H9 (cell line): ENCODE results near the gene CYFIP1. TPM values are rescaled to one million over a fixed set of nuclear protein-coding genes. Genes with fewer than 3 reads are reported as not detected.

ENCODE experiments used
- DNase-seq: peaks from one replicate; pipeline ENCODE4 v3.0.0-alpha.2; 2017
- H2AFZ ChIP-seq: one replicate; pipeline ENCODE4 v1.6.1; 2013; ENCODE audit warnings: mild to moderate bottlenecking, low read length, control low read depth, moderate library complexity
- H2AK5ac ChIP-seq: 2 replicates; pipeline ENCODE4 v1.6.1; 2013; ENCODE audit warnings: low read length, control low read depth, mixed read lengths; ENCODE audit not compliant: insufficient read length
- H2BK120ac ChIP-seq: one replicate; pipeline ENCODE4 v1.6.1; 2013; ENCODE audit warnings: low read depth, mild to moderate bottlenecking, low read length, control low read depth, inconsistent platforms; ENCODE audit not compliant: poor library complexity, severe bottlenecking
- H2BK12ac ChIP-seq: 2 replicates; pipeline ENCODE4 v1.6.1; 2013; ENCODE audit warnings: low read length, control low read depth, mixed read lengths, low read depth; ENCODE audit not compliant: insufficient read length
- H2BK15ac ChIP-seq: 2 replicates; pipeline ENCODE4 v1.6.1; 2013; ENCODE audit warnings: low read depth, low read length, control low read depth
- H2BK20ac ChIP-seq: one replicate; pipeline ENCODE4 v1.6.1; 2013; ENCODE audit warnings: low read depth, mild to moderate bottlenecking, low read length, control low read depth, inconsistent platforms; ENCODE audit not compliant: poor library complexity, severe bottlenecking
- H2BK5ac ChIP-seq: 2 replicates; pipeline ENCODE4 v1.6.1; 2013; ENCODE audit warnings: low read length, control low read depth, mixed read lengths; ENCODE audit not compliant: insufficient read length
- H3K14ac ChIP-seq: 2 replicates; pipeline ENCODE4 v1.6.1; 2013; ENCODE audit warnings: low read length, control low read depth; ENCODE audit not compliant: insufficient read depth
- H3K18ac ChIP-seq: 2 replicates; pipeline ENCODE4 v1.6.1; 2013; ENCODE audit warnings: low read depth, mild to moderate bottlenecking, mixed read lengths, low read length, control low read depth; ENCODE audit not compliant: insufficient read length
- H3K23ac ChIP-seq: 2 replicates; pipeline ENCODE4 v1.6.1; 2013; ENCODE audit warnings: low read length, control low read depth, mixed read lengths, low read depth; ENCODE audit not compliant: insufficient read length
- H3K23me2 ChIP-seq: 2 replicates; pipeline ENCODE4 v1.6.1; 2013; ENCODE audit warnings: low read depth, mild to moderate bottlenecking, mixed read lengths, low read length, control low read depth; ENCODE audit not compliant: insufficient read length, poor library complexity, severe bottlenecking
- H3K27ac ChIP-seq: 2 replicates; pipeline ENCODE4 v1.5.1; 2013; ENCODE audit warnings: low read length, control low read depth, mixed read lengths, low read depth; ENCODE audit not compliant: insufficient read length
- H3K27me3 ChIP-seq: 2 replicates; pipeline ENCODE4 v1.6.1; 2013; ENCODE audit warnings: low read length, control low read depth, inconsistent platforms; ENCODE audit not compliant: insufficient read depth
- H3K4ac ChIP-seq: 2 replicates; pipeline ENCODE4 v1.6.1; 2013; ENCODE audit warnings: low read depth, mild to moderate bottlenecking, control low read depth, inconsistent platforms, low read length, moderate library complexity
- H3K4me1 ChIP-seq: 2 replicates; pipeline ENCODE4 v1.6.1; 2013; ENCODE audit warnings: low read length, control low read depth, inconsistent platforms; ENCODE audit not compliant: insufficient read depth
- H3K4me2 ChIP-seq: 2 replicates; pipeline ENCODE4 v1.6.1; 2013; ENCODE audit warnings: low read length, control low read depth, mixed read lengths; ENCODE audit not compliant: insufficient read length, insufficient read depth
- H3K56ac ChIP-seq: 2 replicates; pipeline ENCODE4 v1.6.1; 2013; ENCODE audit warnings: low read depth, mild to moderate bottlenecking, mixed read lengths, low read length, control low read depth; ENCODE audit not compliant: insufficient read length
- H3K79me1 ChIP-seq: 2 replicates; pipeline ENCODE4 v1.6.1; 2013; ENCODE audit warnings: low read depth, mild to moderate bottlenecking, moderate library complexity, low read length, control low read depth, inconsistent platforms; ENCODE audit not compliant: insufficient read depth, poor library complexity, severe bottlenecking
- H3K79me2 ChIP-seq: 2 replicates; pipeline ENCODE4 v1.6.1; 2013; ENCODE audit warnings: low read length, control low read depth, inconsistent platforms; ENCODE audit not compliant: insufficient read depth
- H3K9ac ChIP-seq: 2 replicates; pipeline ENCODE4 v1.6.1; 2013; ENCODE audit warnings: low read length, control low read depth, mixed read lengths; ENCODE audit not compliant: insufficient read length; ENCODE audit errors: extremely low read depth
- H3K9me3 ChIP-seq: one replicate; pipeline ENCODE4 v1.6.1; 2013; ENCODE audit warnings: low read depth, low read length, inconsistent platforms; ENCODE audit not compliant: control insufficient read depth
- H3T11ph ChIP-seq: one replicate; pipeline ENCODE4 v1.6.1; 2013; ENCODE audit warnings: mild to moderate bottlenecking, low read length, control low read depth, inconsistent platforms
- H4K20me1 ChIP-seq: one replicate; pipeline ENCODE4 v1.6.1; 2013; ENCODE audit not compliant: control insufficient read depth, insufficient read length, insufficient read depth
- H4K5ac ChIP-seq: 2 replicates; pipeline ENCODE4 v1.6.1; 2013; ENCODE audit warnings: low read depth, mild to moderate bottlenecking, mixed read lengths, low read length, control low read depth; ENCODE audit not compliant: insufficient read length
- H4K8ac ChIP-seq: replicated peaks from 2 replicates; pipeline ENCODE4 v1.6.1; 2013; ENCODE audit warnings: low read length, control low read depth, mixed read lengths, low read depth; ENCODE audit not compliant: insufficient read length
- H4K91ac ChIP-seq: 2 replicates; pipeline ENCODE4 v1.6.1; 2013; ENCODE audit warnings: low read depth, mild to moderate bottlenecking, moderate library complexity, mixed read lengths, low read length, control low read depth; ENCODE audit not compliant: insufficient read length
- H3K27ac Mint-ChIP-seq, 3 experiments: 2 replicates in 2 of 3; 3 replicates in 1 of 3; pipeline ENCODE4 v1.8.0; 2020 to 2021; ENCODE audit warnings: mixed read lengths in 3 of 3, mild to moderate bottlenecking in 1 of 3, moderate library complexity in 1 of 3
- H3K27me3 Mint-ChIP-seq: 2 replicates; pipeline ENCODE4 v1.8.0; 2021; ENCODE audit warnings: low read depth, mild to moderate bottlenecking, moderate library complexity, mixed read lengths
- H3K36me3 Mint-ChIP-seq, 3 experiments: 2 replicates in 2 of 3; 3 replicates in 1 of 3; pipeline ENCODE4 v1.8.0; 2020 to 2021; ENCODE audit warnings: low read depth in 3 of 3, mixed read lengths in 3 of 3; ENCODE audit not compliant: insufficient read depth in 1 of 3
- H3K4me1 Mint-ChIP-seq, 2 experiments: 2 replicates each; pipeline ENCODE4 v1.8.0; 2020; ENCODE audit warnings: mixed read lengths in 2 of 2
- H3K4me3 Mint-ChIP-seq, 2 experiments: 2 replicates in 1 of 2; 3 replicates in 1 of 2; pipeline ENCODE4 v1.8.0; 2020 to 2021; ENCODE audit warnings: mild to moderate bottlenecking in 2 of 2, mixed read lengths in 2 of 2, moderate library complexity in 1 of 2
- H3K9me3 Mint-ChIP-seq, 2 experiments: 2 replicates in 1 of 2; 3 replicates in 1 of 2; pipeline ENCODE4 v1.8.0; 2020; ENCODE audit warnings: mild to moderate bottlenecking in 2 of 2, mixed read lengths in 2 of 2, moderate library complexity in 1 of 2
- CTCF ChIP-seq: fragments of 200-600 bp; sonication (generic); conservative IDR thresholded peaks from 3 replicates; pipeline ENCODE4 v1.8.0; 2021; ENCODE audit warnings: antibody characterized with exemption, mild to moderate bottlenecking
- WGBS: extraction: QIAGEN DNeasy Blood & Tissue Kit; methylation state at CpG from one replicate; pipeline ENCODE4 v1.1.7; 2013; ENCODE audit warnings: missing lambda C conversion rate, low lambda C conversion rate, mixed read lengths; ENCODE audit not compliant: insufficient read length; ENCODE audit errors: extremely low coverage; 5-methylcytosine and 5-hydroxymethylcytosine counted together
- total RNA-seq: library from RNA; stranded (reverse); gene quantifications from 2 replicates; pipeline ENCODE4 v1.2.1, GENCODE V29; 2021

Gene CYFIP1
- total RNA-seq, 1 experiment from 2014 or later: 71.2 TPM

GRCh38 chr15:22959321-22960101 is 20.7 kb downstream of the CYFIP1 start:
- H2BK5ac ChIP-seq: no peak overlapping the region
- H3K27ac ChIP-seq: no peak overlapping the region
- DNase-seq: no peak
- H3K23me2 ChIP-seq: no peaks in the 10 kb centered on the region
- no peak overlapping the region for H3T11ph ChIP-seq
- peaks cover 38% of the 10 kb centered on the region for H3K27me3 Mint-ChIP-seq
- H3K9ac ChIP-seq: no peak overlapping the region
- H3K4me3 Mint-ChIP-seq: no peak overlapping the region
- H2AK5ac ChIP-seq: no peak overlapping the region
- no peaks in the 10 kb centered on the region for H3K4me1 ChIP-seq
- no peak overlapping the region for H3K56ac ChIP-seq
- H3K4ac ChIP-seq: no peak overlapping the region
- H3K27me3 ChIP-seq: peaks cover 2% of the 10 kb centered on the region; the same call in 1 of the 2 replicates
- H3K36me3 Mint-ChIP-seq: peaks cover 0 to 2% (median 0%) of the 10 kb centered on the region in 3 experiments; a peak in 1 of 7 replicates
- no peak overlapping the region for H2AFZ ChIP-seq
- H3K9me3 Mint-ChIP-seq: no peaks in the 10 kb centered on the region
- H2BK20ac ChIP-seq: no peak overlapping the region
- no peak for TF ChIP-seq CTCF
- no peaks in the 10 kb centered on the region; the same call in 1 of the 2 replicates for H3K79me2 ChIP-seq
- H4K8ac ChIP-seq: no peak overlapping the region
- H4K91ac ChIP-seq: no peak overlapping the region
- no peak overlapping the region; a peak in 1 of 7 replicates for H3K27ac Mint-ChIP-seq
- no peak overlapping the region for H2BK12ac ChIP-seq
- H3K9me3 ChIP-seq: no peaks in the 10 kb centered on the region
- no peak overlapping the region for H2BK120ac ChIP-seq
- no peak overlapping the region; the same call in 1 of the 2 replicates for H3K14ac ChIP-seq
- H3K18ac ChIP-seq: no peak overlapping the region
- no peak overlapping the region for H3K4me2 ChIP-seq
- peaks cover 6 to 18% of the 10 kb centered on the region in 2 experiments; a peak in 3 of 4 replicates for H3K4me1 Mint-ChIP-seq
- H3K23ac ChIP-seq: no peak overlapping the region
- H4K20me1 ChIP-seq: no peaks in the 10 kb centered on the region
- H2BK15ac ChIP-seq: no peak overlapping the region
- H3K79me1 ChIP-seq: no peaks in the 10 kb centered on the region
- no peak overlapping the region for H4K5ac ChIP-seq
- WGBS: no CpG with 5 or more reads among the region's 33 CpGs
